ENCODE measurements around the gene NTSR2.

The NTSR2 gene

DNA sequence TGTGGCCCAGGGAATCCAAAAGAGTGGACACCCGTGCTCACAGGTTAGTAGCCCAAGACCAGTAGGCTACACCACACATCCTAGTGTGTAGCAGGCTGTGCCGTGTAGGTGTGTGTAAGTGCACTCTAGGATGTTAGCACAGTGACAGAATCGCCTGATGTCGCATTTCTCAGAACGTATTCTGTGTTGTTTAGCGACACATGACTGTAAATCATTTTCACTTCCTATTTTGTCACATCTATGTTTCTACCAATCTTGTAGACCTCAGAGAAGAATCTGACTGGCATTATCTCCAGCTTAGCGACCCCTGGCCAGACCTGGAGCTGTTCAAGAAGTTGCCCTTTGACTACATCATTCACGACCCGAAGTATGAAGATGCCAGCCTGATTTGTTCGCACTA, 45.1 kb downstream of the NTSR2 start:
- DNase-seq: no peak

DNA sequence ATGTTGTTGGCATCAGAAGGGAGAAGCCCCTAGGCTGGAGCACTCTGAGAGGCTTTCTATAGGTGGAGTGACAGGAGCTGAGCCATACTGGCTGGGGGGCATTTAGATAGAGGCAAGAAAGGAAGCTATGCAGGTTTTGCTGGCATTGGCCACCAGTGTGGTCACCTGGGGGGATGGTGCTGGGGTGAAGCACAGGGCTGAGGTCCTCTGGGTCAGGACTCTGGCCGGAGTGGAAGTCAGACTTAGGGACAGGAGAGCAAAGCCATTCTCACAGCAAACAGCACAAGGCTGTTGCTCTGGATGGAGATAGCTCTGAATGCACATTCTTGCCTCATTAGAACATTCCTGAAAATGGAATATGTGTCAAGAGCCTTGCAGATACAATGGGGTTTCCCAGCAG, 47.4 kb downstream of the NTSR2 start:
- DNase-seq: no peak

DNA sequence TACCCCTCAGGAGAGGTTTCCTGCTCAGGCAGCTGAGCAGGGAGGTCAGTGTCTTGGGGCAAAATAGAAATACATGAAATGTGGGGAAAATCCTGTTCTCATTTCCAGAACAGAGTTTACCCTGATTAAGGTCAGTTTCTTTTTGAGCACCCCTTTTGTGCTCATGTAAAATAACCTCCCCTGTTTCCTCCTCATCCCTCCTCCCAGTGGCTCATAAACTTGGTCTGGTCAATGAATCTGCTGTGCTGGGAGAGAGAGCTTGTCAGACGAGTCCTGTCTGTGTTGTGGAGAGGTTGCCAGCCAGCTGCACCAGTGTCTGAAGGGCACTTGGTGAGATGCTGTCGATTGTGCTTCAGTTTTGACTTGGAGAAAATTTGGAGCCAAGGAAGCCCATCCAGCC, 48.6 kb downstream of the NTSR2 start:
- DNase-seq: no peak

DNA sequence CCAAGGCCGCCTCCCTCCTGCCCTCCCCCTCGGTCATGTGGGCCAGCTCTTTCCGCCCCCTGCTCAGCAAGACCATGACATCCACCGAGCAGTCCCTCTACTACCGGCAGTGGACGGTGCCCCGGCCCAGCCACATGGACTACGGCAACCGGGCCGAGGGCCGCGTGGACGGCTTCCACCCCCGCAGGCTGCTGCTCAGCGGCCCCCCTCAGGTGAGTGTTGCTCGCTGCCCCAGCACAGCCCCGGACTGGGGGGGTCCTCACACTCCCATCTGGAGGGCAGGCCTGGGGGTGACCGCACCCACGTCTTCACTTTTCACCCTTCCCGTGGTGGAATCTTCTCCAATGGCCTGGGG, 51.3 kb downstream of the NTSR2 start:
- DNase-seq: no peak

DNA sequence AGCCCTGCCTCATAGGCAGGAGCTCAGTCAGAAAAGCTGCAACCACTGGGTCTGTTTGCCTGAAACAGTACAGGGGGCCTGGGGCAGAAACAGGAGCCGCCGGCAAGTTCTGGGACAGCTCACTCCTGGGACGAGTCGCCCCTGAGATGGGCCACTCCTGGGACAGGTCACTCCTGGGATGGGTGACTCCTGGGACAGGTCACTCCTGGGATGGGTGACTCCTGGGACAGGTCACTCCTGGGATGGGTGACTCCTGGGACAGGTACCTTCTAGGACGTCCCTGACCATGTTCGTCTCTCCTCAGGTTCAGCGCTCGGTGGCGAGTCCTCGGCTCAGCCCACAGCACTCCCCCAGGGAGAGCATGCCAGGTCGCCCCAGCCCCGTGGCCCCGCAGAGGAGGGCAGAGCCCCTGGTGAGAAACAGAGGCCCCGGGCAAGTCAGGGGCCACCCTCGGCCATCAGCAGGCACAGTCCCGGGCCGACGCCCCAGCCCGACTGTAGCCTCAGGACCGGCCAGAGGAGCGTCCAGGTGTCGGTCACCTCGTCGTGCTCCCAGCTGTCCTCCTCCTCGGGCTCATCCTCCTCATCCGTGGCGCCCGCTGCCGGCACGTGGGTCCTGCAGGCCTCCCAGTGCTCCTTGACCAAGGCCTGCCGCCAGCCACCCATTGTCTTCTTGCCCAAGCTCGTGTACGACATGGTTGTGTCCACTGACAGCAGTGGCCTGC, 51.8 kb downstream of the NTSR2 start:
- DNase-seq: no peak

DNA sequence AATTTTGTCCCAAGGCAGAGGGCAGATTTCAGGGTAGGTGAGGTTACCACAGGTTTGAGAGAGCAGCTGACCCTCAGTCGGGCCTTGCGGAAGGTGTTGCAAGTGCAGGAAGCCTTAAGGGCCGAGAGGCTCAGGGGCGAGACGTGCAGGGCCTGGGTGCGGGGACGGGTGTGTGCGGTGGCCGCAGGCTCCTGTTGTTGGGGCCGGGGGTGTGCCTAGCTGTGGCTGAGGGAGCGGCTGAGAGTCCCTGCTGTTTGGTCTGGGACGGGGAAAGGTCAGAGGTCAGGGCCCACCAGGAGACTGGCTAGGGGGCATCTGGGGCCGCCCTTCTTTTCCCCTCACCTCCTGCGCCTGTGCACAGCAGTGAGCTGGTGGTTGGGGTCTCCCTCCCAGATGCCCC, 52.5 kb downstream of the NTSR2 start:
- DNase-seq: no peak

DNA sequence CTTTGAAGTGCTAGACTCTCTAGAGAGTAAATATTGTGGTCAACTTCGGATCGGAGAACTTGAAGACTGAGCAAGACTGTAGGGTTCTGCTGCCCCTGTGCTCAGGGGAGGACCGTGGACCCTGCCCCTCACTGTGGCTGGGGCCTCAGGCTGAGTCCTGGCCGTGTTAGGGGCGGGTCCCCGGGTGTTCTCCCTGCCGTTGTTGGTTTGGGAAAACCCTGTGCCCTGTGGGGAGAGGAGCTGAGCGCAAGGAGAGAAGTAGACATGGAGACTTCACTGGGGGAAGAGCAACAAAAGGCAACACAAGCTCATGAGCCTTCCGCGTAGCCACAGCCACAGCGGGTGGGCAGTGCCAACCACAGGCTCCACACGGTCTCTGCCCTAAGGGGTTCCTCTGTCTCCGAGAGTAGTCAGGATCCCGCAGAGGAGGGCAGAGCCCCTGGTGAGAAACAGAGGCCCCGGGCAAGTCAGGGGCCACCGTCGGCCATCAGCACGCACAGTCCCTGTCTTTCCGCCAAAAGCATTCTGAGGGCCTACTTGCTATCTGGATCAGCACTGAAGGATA, 53.1 kb downstream of the NTSR2 start:
- DNase-seq: no peak

DNA sequence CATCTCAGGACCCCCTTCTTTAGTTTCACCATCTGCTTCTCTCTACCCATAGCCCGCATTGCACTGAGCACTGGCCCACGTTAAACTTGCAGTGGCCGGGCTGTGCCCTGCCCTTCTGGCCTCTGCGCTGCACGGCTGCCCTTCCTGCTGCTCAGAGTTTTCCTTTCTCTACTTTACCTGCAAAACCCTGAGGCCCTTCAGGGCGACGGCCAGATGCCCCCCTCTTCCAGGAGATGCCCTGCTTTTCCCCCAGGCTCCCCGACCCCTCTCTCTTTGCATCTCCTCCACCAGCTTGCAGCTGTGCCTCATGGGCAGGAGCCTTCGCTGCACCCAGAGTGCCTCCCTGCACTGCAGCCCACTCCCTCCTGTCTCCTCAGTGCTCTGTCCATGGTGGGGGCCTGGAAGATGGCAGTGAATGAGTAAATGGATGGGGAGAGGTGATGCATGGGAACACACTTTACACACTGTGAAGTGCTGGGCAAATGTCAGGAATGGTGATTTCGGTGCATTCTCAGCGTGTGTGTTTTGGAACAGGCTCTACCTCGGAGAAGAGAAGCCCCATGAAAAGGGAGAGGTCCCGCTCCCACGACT, 53.8 kb downstream of the NTSR2 start:
- no peak for DNase-seq

DNA sequence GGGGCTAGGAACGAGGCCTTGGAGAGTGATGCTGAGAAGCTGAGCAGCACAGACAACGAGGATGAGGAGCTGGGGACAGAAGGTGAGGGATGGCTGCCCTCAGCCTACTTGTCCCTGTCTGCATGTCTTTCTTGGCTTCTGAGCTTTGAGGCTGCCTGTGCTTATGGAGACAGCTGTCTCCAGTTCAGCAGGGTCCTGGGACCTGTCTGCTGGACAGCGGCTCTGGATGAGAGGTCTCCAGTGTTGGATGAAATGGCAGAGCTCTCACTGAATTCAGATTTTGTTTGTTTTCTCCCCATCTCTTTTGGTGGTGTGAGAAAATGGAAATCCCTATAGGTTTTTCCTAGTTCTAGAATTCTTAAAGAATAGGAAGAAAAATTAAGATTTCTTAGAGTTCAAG, 54.8 kb downstream of the NTSR2 start:
- no peak for DNase-seq

DNA sequence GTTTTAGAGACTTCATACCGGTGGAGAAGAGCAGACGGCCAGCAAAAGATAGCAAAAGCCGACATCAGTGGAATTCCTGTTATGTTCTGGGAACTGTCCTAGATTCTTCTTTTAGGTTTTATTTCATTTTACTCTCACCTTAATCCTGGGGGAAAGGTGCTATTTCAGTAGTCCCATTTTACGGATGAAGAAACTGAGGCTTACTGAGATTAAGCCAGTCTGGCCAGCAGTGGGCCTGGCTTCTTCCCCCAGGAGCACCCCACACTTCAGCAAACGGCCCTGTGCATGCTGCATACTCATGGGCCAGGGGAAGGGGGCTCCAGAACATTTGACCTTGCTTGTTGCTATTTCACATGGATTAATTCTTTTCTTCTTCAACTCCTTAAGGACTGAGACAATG, 56.7 kb downstream of the NTSR2 start:
- DNase-seq: no peak

DNA sequence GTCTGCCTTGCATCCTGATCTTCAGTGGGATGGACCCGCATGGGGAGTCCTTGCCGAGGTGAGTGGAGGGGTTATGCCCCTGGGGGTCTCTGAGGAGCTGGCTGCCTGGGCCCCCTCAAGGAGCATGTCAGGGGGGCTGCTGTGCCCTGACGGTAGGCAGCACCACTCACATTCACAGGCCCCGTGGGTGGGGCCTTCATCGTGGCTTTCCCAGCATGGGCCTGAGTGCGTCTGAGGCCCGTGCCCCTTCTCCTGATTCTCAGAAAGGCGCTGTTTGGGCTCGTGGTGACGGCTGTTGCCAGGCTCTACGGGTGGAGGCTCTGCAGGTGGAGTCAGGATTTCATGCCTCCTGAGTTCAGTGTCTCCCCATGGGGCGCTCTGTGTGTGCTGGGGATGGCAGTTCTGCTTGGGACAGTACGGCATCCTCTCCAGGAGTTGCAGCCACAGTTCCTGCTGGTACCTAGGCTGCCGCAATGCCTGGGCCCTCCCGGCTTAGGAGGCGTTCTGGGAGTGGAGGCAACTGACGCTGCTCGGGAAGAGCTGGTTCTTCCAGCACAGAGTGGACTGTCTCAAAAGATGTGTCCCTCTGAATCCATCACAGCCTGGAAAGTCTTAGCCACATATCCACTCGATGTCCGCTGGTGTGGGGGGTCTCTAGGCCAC, 57.3 kb downstream of the NTSR2 start:
- no peak for DNase-seq

DNA sequence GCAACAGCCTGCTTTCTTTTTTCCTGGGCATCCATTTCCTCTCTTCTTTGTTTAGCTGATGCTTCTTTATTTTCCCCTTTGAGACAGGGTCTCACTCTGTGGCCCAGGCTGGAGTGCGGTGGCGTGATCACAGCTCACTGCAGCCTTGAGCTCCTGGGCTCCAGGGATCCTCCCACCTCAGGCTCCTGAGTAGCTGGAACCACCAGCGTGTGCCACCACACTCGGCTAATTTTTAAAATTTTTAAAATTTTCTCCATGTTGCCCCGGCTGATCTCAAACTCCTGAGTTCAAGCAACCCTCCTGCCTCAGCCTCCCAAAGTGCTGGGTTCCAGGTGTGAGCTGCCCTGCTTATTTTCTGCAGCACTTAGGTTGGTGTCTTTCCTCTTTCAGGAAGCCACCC, 58.7 kb downstream of the NTSR2 start:
- DNase-seq: no peak

DNA sequence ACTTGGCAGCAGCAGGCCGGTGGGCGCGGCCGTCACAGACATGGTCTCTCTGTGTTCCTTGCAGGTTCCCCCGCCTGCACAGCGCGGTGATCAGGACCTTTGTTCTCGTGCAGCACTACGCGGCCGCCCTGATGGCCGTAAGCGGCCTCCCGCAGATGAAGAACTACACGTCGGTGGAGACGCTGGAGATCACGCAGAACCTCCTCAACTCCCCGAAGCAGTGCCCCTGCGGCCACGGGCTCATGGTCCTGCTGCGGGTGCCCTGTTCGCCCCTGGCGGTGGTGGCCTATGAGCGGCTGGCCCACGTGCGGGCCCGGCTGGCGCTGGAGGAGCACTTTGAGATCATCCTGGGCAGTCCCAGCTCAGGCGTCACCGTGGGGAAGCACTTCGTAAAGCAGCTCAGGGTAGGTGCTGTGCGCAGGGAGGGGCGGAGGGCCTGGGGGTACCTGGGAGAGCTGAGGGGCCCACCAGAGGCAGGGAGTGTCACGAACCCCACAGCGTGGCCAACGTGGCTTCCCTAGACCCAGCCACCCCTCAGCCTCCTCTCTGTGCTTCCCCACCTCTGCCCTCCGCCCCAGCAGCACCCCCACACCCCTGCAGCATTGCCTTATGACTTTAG, 59.3 kb downstream of the NTSR2 start:
- no peak for DNase-seq

Measured in stimulated activated naive CD4-positive, alpha-beta T cell (primary cell).